ENCODE results near the gene PLXNA2.

Gene PLXNA2

GRCh38 chr1:208083715-208084085, 160.5 kb downstream of the PLXNA2 start:
- DNase-seq: no peak

DNA sequence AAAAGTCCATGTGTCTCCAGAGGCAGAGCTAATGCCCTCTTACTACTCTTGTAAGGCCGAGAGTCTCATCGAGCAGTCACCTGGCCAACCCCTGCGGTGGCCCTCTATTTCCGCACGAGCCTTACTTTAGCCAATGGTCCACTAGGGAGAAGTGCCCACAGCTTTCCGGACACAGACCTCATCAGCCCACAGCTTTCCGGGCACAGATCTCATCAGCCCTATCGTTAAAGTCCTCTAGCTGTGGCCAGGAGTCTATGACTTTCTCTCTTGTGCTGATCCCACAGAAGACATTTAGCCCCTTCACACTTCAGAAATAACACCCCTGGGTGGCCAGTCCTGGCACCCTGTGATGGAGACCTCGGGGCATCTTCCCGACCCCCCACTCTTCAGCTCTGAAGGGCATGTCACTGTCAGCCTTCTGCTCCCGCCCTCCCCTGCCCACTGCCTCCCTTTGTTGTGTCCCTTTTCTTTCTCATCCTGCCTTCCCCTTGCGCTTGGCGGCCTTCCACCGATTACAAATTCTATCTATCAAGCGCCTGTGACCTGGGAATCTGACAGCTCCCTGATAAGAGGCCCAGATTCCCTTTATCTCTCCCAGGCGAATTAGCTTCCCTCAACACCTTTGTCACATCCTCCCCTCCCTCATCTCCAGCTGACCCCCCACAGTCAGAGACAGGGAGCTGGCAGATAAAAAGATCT, 161.0 kb downstream of the PLXNA2 start:
- no peak for DNase-seq

- DNase-seq: no peak
These were observed 162.2 kb downstream of the PLXNA2 start for GRCh38 chr1:208081972-208082371.

- no peak for DNase-seq
These were observed 163.5 kb downstream of the PLXNA2 start for GRCh38 chr1:208080396-208081286.

DNA sequence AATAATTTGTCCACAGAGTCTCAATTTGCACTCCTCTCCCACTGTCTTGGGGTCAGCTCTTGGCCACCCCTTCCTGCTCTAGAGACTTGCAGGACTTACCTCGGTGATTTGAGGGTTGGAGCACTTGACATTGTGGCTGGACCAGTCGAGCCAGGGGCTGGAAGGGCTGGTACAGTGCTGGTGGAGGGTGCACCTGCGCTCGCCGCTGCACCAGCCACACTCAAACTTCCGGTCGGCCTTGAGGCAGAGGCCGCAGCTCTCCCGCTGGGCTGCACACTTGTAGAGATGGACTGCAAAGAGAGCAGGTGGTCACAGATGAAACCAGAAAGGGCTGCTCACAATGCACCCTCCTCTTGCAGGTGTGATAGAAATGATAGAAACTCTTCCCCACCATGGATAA, 165.0 kb downstream of the PLXNA2 start:
- DNase-seq: no peak

GRCh38 chr1:208078752-208079151, 165.4 kb downstream of the PLXNA2 start:
- DNase-seq: no peak

GRCh38 chr1:208077232-208078075, 166.7 kb downstream of the PLXNA2 start:
- no peak for DNase-seq

GRCh38 chr1:208074353-208074752, 169.8 kb downstream of the PLXNA2 start:
- no peak for DNase-seq

GRCh38 chr1:208071435-208072031, 172.7 kb downstream of the PLXNA2 start:
- DNase-seq: no peak

GRCh38 chr1:208069908-208070307, 174.3 kb downstream of the PLXNA2 start:
- DNase-seq: no peak

DNA sequence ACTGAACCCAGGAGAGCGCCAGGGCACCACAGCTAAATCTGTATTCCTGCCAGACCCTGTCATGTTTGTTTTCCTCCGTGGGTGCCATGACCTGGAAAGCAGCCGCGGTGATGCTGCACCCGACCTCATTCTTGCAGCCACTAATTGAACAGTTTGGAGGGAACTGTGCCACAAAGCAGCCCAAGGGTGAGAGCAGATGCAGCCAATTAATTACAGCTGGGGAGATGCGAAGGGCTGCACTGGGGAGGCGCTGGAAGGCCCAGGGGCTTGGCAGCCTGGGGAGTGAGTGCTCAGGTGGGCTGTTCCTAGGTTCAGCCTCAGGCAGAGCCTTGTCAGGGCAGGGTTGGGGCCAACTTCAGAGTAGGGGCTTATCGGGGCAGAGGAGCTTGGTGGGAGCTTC, 174.9 kb downstream of the PLXNA2 start:
- no peak for DNase-seq

DNA sequence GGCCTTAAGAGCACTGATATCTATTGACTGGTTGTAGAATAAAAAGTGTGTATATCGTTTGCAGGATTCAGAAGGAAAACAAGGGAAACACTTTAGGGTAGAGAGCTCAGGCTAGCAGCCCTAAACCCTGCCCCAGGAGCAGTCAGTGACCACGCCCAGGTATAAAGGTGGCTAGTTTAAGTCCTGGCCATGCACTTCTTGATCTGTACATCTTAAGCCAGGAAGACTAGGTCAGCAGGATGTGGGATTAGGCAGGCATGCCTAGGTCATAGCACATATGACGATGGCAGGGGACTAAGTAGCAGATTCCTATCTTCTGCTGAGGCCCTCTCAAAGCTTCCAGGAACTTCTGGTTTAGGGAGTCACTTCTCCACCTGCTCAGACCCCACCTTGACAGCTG, 175.3 kb downstream of the PLXNA2 start:
- DNase-seq: no peak

GRCh38 chr1:208068407-208068806, 175.8 kb downstream of the PLXNA2 start:
- no peak for DNase-seq

- DNase-seq: no peak
These were observed 177.6 kb downstream of the PLXNA2 start for GRCh38 chr1:208066583-208066982.

DNA sequence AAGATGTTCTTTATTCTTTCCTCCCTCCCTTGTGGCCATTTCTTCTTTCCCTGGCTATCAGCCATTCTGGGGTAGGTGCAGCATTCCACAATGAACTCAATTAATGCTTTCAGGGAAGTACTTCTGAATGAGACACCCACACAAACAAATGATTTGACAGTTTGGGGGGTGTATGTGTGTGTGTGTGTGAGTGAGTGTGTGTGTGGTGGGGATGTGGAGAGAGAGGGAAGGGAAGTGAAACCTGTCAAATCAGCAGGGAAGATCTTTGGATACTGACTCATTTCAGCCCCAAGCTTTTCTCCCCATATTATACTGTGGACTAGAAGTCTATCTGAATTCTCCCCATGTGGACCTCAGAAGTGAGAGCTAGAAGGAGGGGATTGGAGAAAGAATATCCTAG, 178.3 kb downstream of the PLXNA2 start:
- no peak for DNase-seq

DNA sequence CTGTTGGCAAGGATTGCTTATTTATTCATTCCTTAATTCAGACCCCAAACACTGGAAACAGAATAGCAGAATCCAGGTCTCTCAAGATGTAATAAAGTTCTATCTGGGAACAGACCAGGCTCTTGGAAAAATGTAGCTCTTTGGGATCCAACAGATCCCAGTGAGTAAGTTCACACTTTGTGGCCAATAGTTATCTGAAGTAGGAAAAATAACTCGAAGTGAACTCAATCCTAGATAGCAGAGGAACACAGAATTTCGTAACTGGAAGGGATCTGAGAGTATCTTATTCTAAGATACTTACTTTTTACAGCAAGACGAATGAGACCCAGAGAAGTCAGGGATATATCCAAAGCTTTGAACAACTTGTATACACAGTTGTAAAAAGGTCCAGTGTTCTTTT, 182.6 kb downstream of the PLXNA2 start:
- no peak for DNase-seq

GRCh38 chr1:208061118-208061517, 183.1 kb downstream of the PLXNA2 start:
- DNase-seq: no peak

GRCh38 chr1:208060215-208060869, 183.8 kb downstream of the PLXNA2 start:
- no peak for DNase-seq

DNA sequence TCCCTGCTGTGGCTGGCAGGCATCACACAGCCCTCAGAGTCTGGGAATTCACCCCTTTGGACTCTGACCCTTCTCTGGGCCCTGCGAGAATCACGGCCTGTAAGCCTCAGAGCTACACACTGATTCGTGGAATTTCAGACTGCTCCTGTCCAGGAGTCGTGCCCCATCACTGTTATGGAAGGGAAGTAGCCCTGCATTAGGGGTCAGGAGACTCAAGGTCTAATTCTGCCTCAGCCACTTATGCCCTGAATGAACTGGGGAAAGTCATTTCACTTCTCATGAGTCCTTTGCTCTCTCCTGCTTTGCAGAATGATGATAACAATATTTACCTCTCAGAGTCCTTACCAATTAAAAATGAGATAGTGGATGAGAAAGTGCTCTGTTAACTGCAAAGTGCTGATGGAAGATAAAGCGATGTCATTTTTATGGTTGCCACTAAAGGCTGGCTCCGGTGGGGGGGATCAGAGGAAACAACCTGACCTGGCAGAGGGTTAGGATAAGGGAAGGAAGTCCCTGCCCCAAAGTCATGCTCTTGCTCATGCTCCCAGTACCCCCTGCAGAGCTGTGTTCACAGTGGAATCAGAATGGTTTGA, 184.7 kb downstream of the PLXNA2 start:
- DNase-seq: no peak

GRCh38 chr1:208058756-208059155, 185.4 kb downstream of the PLXNA2 start:
- no peak for DNase-seq

- no peak for DNase-seq
These were observed 185.9 kb downstream of the PLXNA2 start for GRCh38 chr1:208058267-208058666.

DNA sequence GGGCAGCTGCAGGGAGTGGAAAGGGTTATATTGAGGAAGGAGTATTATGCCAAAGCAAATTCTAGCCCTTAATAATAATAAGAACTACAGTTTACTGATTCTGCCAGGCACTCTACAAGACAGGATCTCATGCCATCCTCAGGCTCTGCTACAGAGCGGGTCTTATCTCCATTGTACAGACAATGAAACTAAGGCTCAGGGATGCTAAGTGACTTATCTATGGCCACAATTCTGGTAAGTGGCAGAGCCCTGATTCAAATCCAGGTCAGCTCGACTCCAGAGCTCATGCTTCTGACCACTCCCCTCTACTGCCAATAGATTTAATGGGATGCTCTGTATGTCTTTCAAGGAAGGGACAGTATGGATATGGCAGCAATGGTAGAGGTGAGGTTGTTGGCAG, 187.1 kb downstream of the PLXNA2 start:
- DNase-seq: no peak
